RWPE1 (cell line): ENCODE measurements around the gene OSBPL6.

Experiments used
- CTCF ChIA-PET: fragments of 350-600 bp; sonication (Branson Sonifier 250); formaldehyde crosslinking; extraction: SDS; loops from one replicate; lab custom pipeline; 2021; lab: Yijun Ruan, JAX
- POLR2A ChIA-PET: fragments of 400-600 bp; formaldehyde crosslinking; extraction: SDS; loops from one replicate; lab custom pipeline; 2020; ENCODE audit warnings: antibody characterized with exemption; ENCODE audit not compliant: low non-redundant PET; lab: Yijun Ruan, JAX
- DNase-seq: peaks from one replicate; pipeline ENCODE4 v3.0.0; 2012; ENCODE audit warnings: low spot score
- H3K27ac ChIP-seq: fragments of 450-650 bp; 2 replicates; pipeline ENCODE4 v1.5.1; 2017
- TF ChIP-seq, protein P1 (sequence below): fragments of 450-650 bp; conservative IDR thresholded peaks from 2 replicates; pipeline ENCODE4 v1.5.1; 2017; ENCODE audit warnings: low read depth, mild to moderate bottlenecking

OSBPL6 gene

DNA sequence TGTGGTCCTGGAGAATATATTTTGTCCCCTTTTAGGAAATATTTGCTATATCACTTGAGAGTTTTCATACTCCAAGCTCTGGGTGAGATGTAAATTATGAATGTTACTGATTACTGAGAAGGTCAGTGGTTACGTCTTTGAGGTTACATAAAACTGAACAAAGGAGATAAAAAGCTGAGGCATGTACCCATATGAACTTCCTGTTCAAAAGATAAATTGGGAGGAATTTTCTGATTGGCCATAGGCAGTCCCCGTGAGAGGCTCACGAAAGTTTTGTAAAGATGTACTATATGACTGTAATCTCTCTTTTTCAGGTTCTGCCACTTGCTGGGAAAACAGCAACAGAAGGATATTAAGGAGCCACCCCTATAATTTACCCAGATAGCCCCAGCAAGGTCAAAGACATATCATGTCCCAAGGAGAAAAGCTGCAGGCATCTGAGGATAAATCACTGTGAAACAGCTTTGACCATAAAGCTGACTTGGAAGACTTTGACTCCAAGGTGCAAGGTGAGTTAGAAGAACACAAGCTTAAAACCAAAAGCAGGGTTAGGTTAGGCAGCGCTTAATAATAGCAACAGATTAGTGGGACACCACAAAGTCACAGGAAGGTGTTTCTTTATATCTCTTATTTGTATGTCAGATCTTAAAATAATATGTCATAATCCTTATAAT is 90.4 kb downstream of the OSBPL6 start:
- TF ChIP-seq, protein P1, sequence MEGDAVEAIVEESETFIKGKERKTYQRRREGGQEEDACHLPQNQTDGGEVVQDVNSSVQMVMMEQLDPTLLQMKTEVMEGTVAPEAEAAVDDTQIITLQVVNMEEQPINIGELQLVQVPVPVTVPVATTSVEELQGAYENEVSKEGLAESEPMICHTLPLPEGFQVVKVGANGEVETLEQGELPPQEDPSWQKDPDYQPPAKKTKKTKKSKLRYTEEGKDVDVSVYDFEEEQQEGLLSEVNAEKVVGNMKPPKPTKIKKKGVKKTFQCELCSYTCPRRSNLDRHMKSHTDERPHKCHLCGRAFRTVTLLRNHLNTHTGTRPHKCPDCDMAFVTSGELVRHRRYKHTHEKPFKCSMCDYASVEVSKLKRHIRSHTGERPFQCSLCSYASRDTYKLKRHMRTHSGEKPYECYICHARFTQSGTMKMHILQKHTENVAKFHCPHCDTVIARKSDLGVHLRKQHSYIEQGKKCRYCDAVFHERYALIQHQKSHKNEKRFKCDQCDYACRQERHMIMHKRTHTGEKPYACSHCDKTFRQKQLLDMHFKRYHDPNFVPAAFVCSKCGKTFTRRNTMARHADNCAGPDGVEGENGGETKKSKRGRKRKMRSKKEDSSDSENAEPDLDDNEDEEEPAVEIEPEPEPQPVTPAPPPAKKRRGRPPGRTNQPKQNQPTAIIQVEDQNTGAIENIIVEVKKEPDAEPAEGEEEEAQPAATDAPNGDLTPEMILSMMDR = no peak
- POLR2A ChIA-PET = no interaction called here
- CTCF ChIA-PET = no interaction called here
- no peak overlapping the region for H3K27ac ChIP-seq
- no peak for DNase-seq

DNA sequence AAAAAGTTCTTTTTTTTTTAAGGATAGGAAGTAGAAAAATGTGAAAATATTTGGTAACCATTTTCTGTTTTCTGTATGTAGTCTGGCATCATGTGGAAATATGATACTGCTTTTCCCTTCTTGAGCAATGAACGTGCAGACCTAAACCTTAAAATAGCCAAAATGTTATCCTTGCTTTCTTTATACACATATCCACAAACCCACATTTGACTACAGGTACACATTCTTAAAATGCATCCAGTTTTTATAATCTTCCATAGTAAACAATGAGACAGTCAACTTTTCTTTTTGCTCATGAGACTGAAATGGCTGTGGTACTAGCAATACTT is 90.9 kb downstream of the OSBPL6 start:
- H3K27ac ChIP-seq = no peak overlapping the region
- ChIA-PET CTCF (no interaction called here), POLR2A (no interaction called here)
- no peak for DNase-seq
- TF ChIP-seq, protein P1 = no peak

DNA sequence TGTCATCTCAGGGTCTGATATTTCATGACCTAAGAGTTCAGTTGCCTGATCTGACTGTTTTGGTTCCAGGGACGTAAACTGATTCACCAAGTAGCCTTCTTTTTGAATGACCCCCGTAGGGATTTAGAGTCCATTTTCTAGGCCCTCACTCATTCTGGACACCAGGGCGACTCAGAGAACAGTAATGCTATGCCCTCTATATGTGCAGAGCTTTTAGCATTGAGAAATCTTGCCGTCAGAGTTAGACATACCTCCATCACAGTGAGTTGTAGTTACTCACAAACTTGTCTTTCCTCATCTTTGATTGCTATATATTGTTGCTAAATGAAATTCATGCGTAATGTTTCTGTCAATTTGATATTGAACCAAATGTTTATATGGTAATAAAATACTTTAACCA is 92.3 kb downstream of the OSBPL6 start:
- POLR2A ChIA-PET = no interaction called here
- CTCF ChIA-PET = interaction anchor here (0.7 kb wide), 1 partner anchor 138 kb away, joined by 4 read pairs; no protein-coding TSS in a partner anchor
- no peak for DNase-seq
- TF ChIP-seq, protein P1 = no peak
- no peak overlapping the region for H3K27ac ChIP-seq

DNA sequence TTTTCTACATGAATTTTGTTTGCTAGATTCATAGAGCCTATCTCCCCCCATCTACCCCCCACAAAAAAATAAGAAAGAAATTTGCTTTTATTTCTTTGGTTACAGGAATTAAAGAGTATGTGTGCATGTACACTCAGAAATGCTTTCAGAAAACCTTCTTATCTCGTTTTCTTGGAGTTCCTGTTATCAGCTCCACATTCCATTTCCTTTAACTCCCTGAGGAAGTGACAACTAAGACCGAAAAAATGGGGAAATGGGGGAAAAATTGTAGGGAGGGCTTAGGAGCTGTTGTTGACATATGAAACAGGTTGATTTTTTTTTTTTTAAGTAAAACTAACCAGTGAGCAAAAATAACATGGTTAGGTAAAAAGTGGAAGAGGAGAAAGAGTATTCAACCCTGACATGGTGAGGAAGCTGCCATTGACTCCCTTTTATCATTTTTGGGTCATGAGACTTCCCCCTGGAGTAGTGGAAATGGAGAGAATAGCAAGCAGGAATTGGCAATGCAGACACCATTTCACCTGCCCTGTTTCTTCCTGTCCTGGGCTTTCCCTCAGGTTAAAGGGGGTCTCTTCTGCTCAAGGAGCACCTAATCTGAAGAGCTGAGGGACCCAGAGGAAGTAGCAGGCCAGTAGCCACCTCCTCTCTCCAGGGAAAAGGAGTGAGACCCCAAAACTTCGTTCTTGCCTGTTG is 93.5 kb downstream of the OSBPL6 start:
- POLR2A ChIA-PET = no interaction called here
- CTCF ChIA-PET = interaction anchor here (0.7 kb wide), 4 partner anchors 10 to 93 kb away, joined by 3 to 7 read pairs (median 6); no protein-coding TSS in a partner anchor
- no peak for DNase-seq
- TF ChIP-seq, protein P1 = no peak
- H3K27ac ChIP-seq = no peak overlapping the region

DNA sequence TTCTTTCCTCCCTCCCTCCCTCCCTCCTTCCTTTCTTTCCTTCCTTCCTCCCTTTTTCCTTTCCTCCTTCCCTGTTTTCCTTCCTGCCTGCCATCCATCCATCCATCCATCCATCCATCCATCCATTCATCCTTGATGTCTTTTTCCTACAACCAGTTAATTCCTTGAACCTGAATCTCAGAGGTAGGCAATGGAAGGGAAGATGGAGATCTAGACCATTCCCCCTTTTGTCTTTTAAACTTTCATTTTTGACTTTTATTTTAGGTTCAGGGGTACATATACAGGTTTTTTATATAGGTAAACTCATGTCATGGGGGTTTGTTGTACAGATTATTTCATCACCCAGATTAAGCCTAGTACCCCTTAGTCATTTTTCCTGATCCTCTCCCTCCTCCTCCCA is 97.4 kb downstream of the OSBPL6 start:
- DNase-seq = no peak
- TF ChIP-seq, protein P1 = no peak
- no peak overlapping the region for H3K27ac ChIP-seq
- POLR2A ChIA-PET = no interaction called here
- CTCF ChIA-PET = no interaction called here

DNA sequence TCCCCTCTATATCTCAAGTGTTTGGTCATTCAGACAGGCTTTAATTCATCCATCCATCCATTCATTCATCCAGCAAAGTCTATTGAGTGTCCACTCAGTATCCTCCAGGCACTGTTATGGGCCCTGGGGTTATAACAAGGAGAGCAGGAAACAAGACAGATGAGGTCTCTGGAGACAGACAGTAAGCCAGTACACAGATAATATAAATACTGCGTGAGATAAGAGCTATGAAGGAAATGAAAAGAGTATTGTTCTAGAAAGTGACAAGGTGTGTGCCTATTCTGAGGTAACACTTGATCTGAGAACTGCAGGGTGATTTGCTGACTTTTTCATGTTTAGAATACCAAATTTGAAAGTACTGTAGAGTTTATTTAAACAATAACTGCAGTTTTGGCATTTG is 98.3 kb downstream of the OSBPL6 start:
- TF ChIP-seq, protein P1 = no peak
- POLR2A ChIA-PET = no interaction called here
- DNase-seq = no peak
- H3K27ac ChIP-seq = no peak overlapping the region
- CTCF ChIA-PET = no interaction called here
